Adrenal gland (tissue), 12 donors: ENCODE data around the gene GRIN2D. TPM values are rescaled to one million over a fixed set of nuclear protein-coding genes. Genes with fewer than 3 reads are reported as not detected.
A peak's percentile ranks its signal among the peaks of the same experiment; 100 is the strongest.

Experiments
- DNase-seq, 7 donors: peaks; one replicate each; pipeline ENCODE4 v3.0.0-alpha.2; 2019 to 2020
- H3K27ac ChIP-seq, 5 donors: fragments of 200-600 bp; sonication (generic) in 4 of 5; 1 replicate in 3 of 5; 2 replicates in 2 of 5; pipeline versions ENCODE4 v1.5.1 to v1.8.0; 2016 to 2020; ENCODE audit warnings: mild to moderate bottlenecking in 1 of 5
- H3K27me3 ChIP-seq: fragments of 200-600 bp; 2 replicates; pipeline ENCODE4 v1.8.0; 2021
- H3K36me3 ChIP-seq, 2 donors: fragments of 200-600 bp; replicated peaks in 1 of 2; 1 replicate in 1 of 2; 2 replicates in 1 of 2; pipeline versions ENCODE4 v1.5.1 to v1.8.0; 2018 to 2022
- H3K4me1 ChIP-seq, 2 donors: fragments of 200-600 bp; replicated peaks in 1 of 2; 1 replicate in 1 of 2; 2 replicates in 1 of 2; pipeline versions ENCODE4 v1.5.1 to v1.8.0; 2018 to 2021
- H3K4me3 ChIP-seq, 4 donors: fragments of 200-600 bp; sonication (generic) in 3 of 4; one replicate each; pipeline ENCODE4 v1.5.1; 2016 to 2018
- H3K9me3 ChIP-seq, 3 donors: fragments of 200-600 bp; sonication (generic) in 1 of 3; replicated peaks in 1 of 3; 1 replicate in 2 of 3; 2 replicates in 1 of 3; pipeline versions ENCODE4 v1.5.1 to v1.8.0; 2016 to 2021
- CTCF ChIP-seq, 6 experiments: fragments of 450-650 bp in 4 of 6; fragments of 200-600 bp in 2 of 6; sonication (generic) in 1 of 6; IDR thresholded peaks; 1 replicate in 5 of 6; 2 replicates in 1 of 6; pipeline versions ENCODE4 v1.5.1 to v1.8.0; 2016 to 2021; ENCODE audit warnings: antibody characterized with exemption in 6 of 6, mild to moderate bottlenecking in 2 of 6, moderate library complexity in 1 of 6
- POLR2A ChIP-seq, 2 donors: fragments of 450-650 bp; IDR thresholded peaks; one replicate each; pipeline ENCODE4 v1.6.1; 2017; ENCODE audit warnings: antibody characterized with exemption in 2 of 2, mild to moderate bottlenecking in 2 of 2, moderate library complexity in 1 of 2
- WGBS, 4 donors: extraction: QIAGEN DNeasy Blood & Tissue Kit in 2 of 4; methylation state at CpG; one replicate each; pipeline versions ENCODE4 v1.1.5 to v1.1.7; 2013 to 2017; 5-methylcytosine and 5-hydroxymethylcytosine counted together
- intact Hi-C, 2 donors: fragments of 100-400 bp; cut with DNase I; formaldehyde crosslinking; loops; one replicate each; pipeline versions ENCODE4 v1.14.1 to v1.15.0; 2022 to 2023
- polyA plus RNA-seq, 3 donors: library from polyadenylated mRNA; stranded (reverse); fragments of 200-250 nt in 2 of 3; fragments of 350-450 nt in 1 of 3; fragmentation: Illumina TruSeq in 1 of 3; extraction: RNeasy Lipid Tissue Mini Kit (QIAGEN cat#74804) in 1 of 3; gene quantifications; one replicate each; pipeline ENCODE4 v1.2.3, GENCODE V29; 2013 to 2014
- total RNA-seq, 9 donors: library from RNA; depleted of rRNA in 4 of 9; stranded (reverse); fragments of >200 nt in 4 of 9; fragments of 120-200 nt in 1 of 9; fragmentation: NEBNext Ultra II Directional in 1 of 9; extraction: Animal tissue kit (Norgen Biotek cat#: 25700) in 1 of 9; gene quantifications; one replicate each; pipeline versions ENCODE4 v1.1.0 to v1.2.4, GENCODE V29; 2013 to 2023
- donor health status: healthy with polysubstance abuse.
- donor health status: Bipolar disorder and iron deficiency.
- donor health status: DM: yes; HTN: yes; CAD: no.
- donor health status: DM: no; HTN: no; CAD: no.
- donor health status: DM: no; HTN: no; CAD: no.
- donor health status: DM: yes; HTN: yes; CAD: no.

GRIN2D gene
- total and polyA plus RNA-seq, 12 donors, result 0.11 to 1.8 (median 0.61) TPM

- TF ChIP-seq CTCF (IDR thresholded peaks at IDR 0.05) (no peak), POLR2A (IDR thresholded peaks at IDR 0.05) (no peak)
- Histone ChIP-seq H3K27me3 (peaks cover 40% of the 10 kb centered on the region), H3K27ac (no peak overlapping the region), H3K9me3 (no peaks in the 10 kb centered on the region), H3K36me3 (no peaks in the 10 kb centered on the region), H3K4me1 (peaks cover 0 to 6% of the 10 kb centered on the region in 2 donors), H3K4me3 (peak overlapping the region in 1 of 4 donors; percentile 52)
- DNase-seq, result no peak
- WGBS, 4 donors, result 49 to 54% (median 54%) methylated on average over 22 of the region's 22 CpGs
- intact Hi-C loops, result loop anchor here in 1 of 2 donors (10.0 kb wide), 1 partner anchor 47 kb away; the partner anchor contains the start of gene GRWD1
These were observed 4.0 kb downstream of the GRIN2D start for GRCh38 chr19:48397263-48398101.

GRCh38 chr19:48398102-48398374, 4.6 kb downstream of the GRIN2D start:
- Histone ChIP-seq H3K4me3 (peak overlapping the region in 1 of 4 donors; percentile 52), H3K4me1 (peaks cover 0 to 6% of the 10 kb centered on the region in 2 donors)

GRCh38 chr19:48398375-48399235, 5.1 kb downstream of the GRIN2D start:
- peak; percentile 54 to 74 (median 62) for DNase-seq
- TF ChIP-seq POLR2A (IDR thresholded peaks at IDR 0.05) (no peak), CTCF (IDR thresholded peaks at IDR 0.05) (no peak)
- Histone ChIP-seq H3K4me1 (peaks cover 0 to 6% of the 10 kb centered on the region in 2 donors), H3K27ac (peak overlapping the region in 1 of 5 donors; percentile 68), H3K27me3 (peaks cover 35% of the 10 kb centered on the region), H3K36me3 (no peaks in the 10 kb centered on the region), H3K9me3 (no peaks in the 10 kb centered on the region), H3K4me3 (peak overlapping the region in 1 of 4 donors; percentile 52)
- WGBS, 4 donors, result 6 to 31% (median 17%) methylated on average over 16 to 104 of the region's 104 CpGs
- intact Hi-C loops, result loop anchor here in 1 of 2 donors (10.0 kb wide), 1 partner anchor 46 kb away; the partner anchor contains the start of gene GRWD1

More at GRCh38 chr19:48398102-48398374, 4.6 kb downstream of the GRIN2D start:
- Histone ChIP-seq H3K27ac (peak overlapping the region in 1 of 5 donors; percentile 68), H3K9me3 (no peaks in the 10 kb centered on the region), H3K27me3 (peaks cover 40% of the 10 kb centered on the region), H3K36me3 (no peaks in the 10 kb centered on the region)
- TF ChIP-seq CTCF (IDR thresholded peaks at IDR 0.05), result no peak
- DNase-seq, result no peak
- 6 to 7% (median 6%) methylated on average over 17 of the region's 17 CpGs for WGBS, 4 donors
- intact Hi-C loops, result loop anchor here in 1 of 2 donors (10.0 kb wide), 1 partner anchor 47 kb away; the partner anchor contains the start of gene GRWD1
